Measurements from ENCODE around the gene FOXE1.

The FOXE1 gene

DNA sequence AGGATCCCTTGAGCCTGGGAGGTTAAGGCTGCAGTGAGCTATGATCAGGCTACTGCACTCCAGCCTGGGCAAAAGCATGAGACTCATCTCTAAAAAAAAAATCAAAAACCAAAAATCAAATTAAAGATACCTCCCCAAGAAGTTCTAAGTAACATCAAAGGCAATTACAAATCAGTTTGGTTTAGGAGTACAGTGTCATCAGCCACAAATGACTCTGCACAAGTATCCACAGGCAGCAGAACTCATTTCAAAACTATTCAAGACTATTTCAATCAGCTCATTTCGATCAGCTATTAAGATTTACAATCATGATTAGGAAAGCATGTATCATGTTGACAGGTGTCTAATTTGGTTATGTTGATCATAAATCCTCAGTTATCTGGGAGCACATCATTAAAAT is 50.2 kb downstream of the FOXE1 start:
- no peak for DNase-seq
- intact Hi-C loops (cut with DNase I) = no loop called here

DNA sequence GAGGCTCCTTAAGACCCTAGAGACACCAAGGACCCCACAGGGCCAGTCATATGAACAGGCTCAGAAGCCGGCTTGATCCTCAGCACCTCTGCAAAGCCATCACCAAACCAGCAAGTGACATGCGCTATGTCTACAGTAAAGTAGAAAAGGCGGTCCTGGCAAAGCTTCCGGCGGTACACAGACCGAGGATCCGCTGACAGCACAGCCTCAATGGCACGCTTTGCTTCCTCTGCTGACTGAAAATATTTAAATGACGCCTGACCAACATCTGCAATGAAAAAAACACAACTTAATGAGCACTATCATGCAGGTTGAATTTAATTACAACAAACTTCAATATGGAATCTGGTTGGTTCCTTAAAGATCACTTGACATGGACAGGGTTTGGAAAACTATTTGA is 51.7 kb downstream of the FOXE1 start:
- DNase-seq = no peak
- intact Hi-C loops (cut with DNase I) = no loop called here

DNA sequence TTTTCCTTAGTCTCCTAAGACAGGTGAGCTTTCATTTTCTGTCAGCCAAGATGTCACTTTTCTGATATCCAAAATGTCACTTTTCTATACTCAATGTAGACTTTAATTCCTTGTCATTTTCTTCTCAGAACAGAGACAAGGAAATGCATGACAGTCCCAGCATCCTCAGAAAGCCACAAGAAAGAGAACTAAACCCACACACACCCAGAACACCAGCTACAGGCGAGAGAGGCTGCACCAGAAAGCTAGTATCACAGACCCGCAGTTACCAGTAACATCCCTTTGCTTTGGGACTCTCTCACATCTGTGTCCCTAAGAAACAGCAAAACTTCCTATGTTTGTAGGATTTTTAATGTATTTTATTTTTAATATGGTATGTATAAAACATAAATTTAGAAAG is 52.2 kb downstream of the FOXE1 start:
- DNase-seq = no peak
- intact Hi-C loops (cut with DNase I) = no loop called here
